WTC11 (cell line): ENCODE results near the gene KAZN. TPM values are rescaled to one million over a fixed set of nuclear protein-coding genes. Genes with fewer than 3 reads are reported as not detected.

Experiments used
- ATAC-seq: fragments of 200-7000 bp; cut with Tn5 transposase; 2 replicates; pipeline ENCODE4 v1.10.0; 2021; ENCODE audit warnings: mild to moderate bottlenecking, moderate library complexity
- CTCF ChIA-PET: fragments of 300-600 bp; sonication (Branson Sonifier 250); formaldehyde crosslinking; loops from one replicate; lab custom pipeline; 2021; ENCODE audit warnings: antibody characterized with exemption; lab: Charles Lee
- POLR2A ChIA-PET: fragments of 350-600 bp; sonication (Branson Sonifier 250); formaldehyde crosslinking; loops from one replicate; lab custom pipeline; 2021; ENCODE audit warnings: antibody characterized with exemption; lab: Charles Lee
- DNase-seq: peaks from one replicate; pipeline ENCODE4 v3.0.0; 2021; ENCODE audit warnings: low spot score
- H3K27ac Mint-ChIP-seq: 2 replicates; pipeline ENCODE4 v1.8.0; 2021; ENCODE audit warnings: mixed read lengths
- H3K27me3 Mint-ChIP-seq: 2 replicates; pipeline ENCODE4 v1.8.0; 2021; ENCODE audit warnings: low read depth, mild to moderate bottlenecking, moderate library complexity, mixed read lengths
- H3K36me3 Mint-ChIP-seq: 2 replicates; pipeline ENCODE4 v1.8.0; 2021; ENCODE audit warnings: mixed read lengths
- H3K4me1 Mint-ChIP-seq: 2 replicates; pipeline ENCODE4 v1.8.0; 2022; ENCODE audit warnings: mixed read lengths
- H3K4me3 Mint-ChIP-seq: 2 replicates; pipeline ENCODE4 v1.8.0; 2021; ENCODE audit warnings: mild to moderate bottlenecking, moderate library complexity, mixed read lengths
- H3K9me3 Mint-ChIP-seq: 2 replicates; pipeline ENCODE4 v1.8.0; 2021; ENCODE audit warnings: mixed read lengths
- AR ChIP-seq: fragments of 250-450 bp; sonication (Bioruptor Pico); IDR thresholded peaks from 2 replicates; pipeline ENCODE4 v1.9.0; 2021; ENCODE audit warnings: mild to moderate bottlenecking
- ATF1 ChIP-seq: sonication (generic); formaldehyde crosslinking; IDR thresholded peaks from 2 replicates; pipeline ENCODE4 v1.8.1; 2023; ENCODE audit warnings: mild to moderate bottlenecking, moderate library complexity, missing genetic modification reagents
- ATF3 ChIP-seq: sonication (generic); formaldehyde crosslinking; conservative IDR thresholded peaks from 2 replicates; pipeline ENCODE4 v1.8.1; 2022; ENCODE audit warnings: mild to moderate bottlenecking, missing genetic modification reagents
- E2F1 ChIP-seq: sonication (generic); formaldehyde crosslinking; IDR thresholded peaks from 2 replicates; pipeline ENCODE4 v1.8.0; 2022; ENCODE audit warnings: mild to moderate bottlenecking, missing genetic modification reagents
- E2F5 ChIP-seq: sonication (generic); formaldehyde crosslinking; IDR thresholded peaks from 2 replicates; pipeline ENCODE4 v1.8.1; 2022; ENCODE audit warnings: mild to moderate bottlenecking, moderate library complexity, missing genetic modification reagents
- ELF4 ChIP-seq: sonication (generic); formaldehyde crosslinking; IDR thresholded peaks from 2 replicates; pipeline ENCODE4 v1.8.1; 2022; ENCODE audit warnings: low read depth, mild to moderate bottlenecking, moderate library complexity, missing genetic modification reagents
- ESRRA ChIP-seq: sonication (generic); formaldehyde crosslinking; IDR thresholded peaks from 2 replicates; pipeline ENCODE4 v1.8.1; 2022; ENCODE audit warnings: mild to moderate bottlenecking, missing genetic modification reagents, borderline replicate concordance
- FOXP1 ChIP-seq: sonication (generic); formaldehyde crosslinking; IDR thresholded peaks from 2 replicates; pipeline ENCODE4 v1.8.0; 2022; ENCODE audit warnings: missing genetic modification reagents, mild to moderate bottlenecking, moderate library complexity, borderline replicate concordance
- HMGXB4 ChIP-seq: sonication (generic); formaldehyde crosslinking; IDR thresholded peaks from 2 replicates; pipeline ENCODE4 v1.8.1; 2023; ENCODE audit warnings: mild to moderate bottlenecking, moderate library complexity, missing genetic modification reagents
- NFATC4 ChIP-seq: fragments of 250-450 bp; sonication (Bioruptor Pico); IDR thresholded peaks from 2 replicates; pipeline ENCODE4 v1.9.0; 2021; ENCODE audit warnings: mild to moderate bottlenecking
- NFE2L1 ChIP-seq: sonication (generic); formaldehyde crosslinking; IDR thresholded peaks from 2 replicates; pipeline ENCODE4 v1.8.1; 2023; ENCODE audit warnings: missing genetic modification reagents
- NR2C2 ChIP-seq: sonication (generic); formaldehyde crosslinking; IDR thresholded peaks from 2 replicates; pipeline ENCODE4 v1.8.0; 2022; ENCODE audit warnings: mild to moderate bottlenecking, missing genetic modification reagents
- PRDM15 ChIP-seq: sonication (generic); formaldehyde crosslinking; IDR thresholded peaks from 2 replicates; pipeline ENCODE4 v1.8.0; 2022; ENCODE audit warnings: missing genetic modification reagents
- PREB ChIP-seq: sonication (generic); formaldehyde crosslinking; IDR thresholded peaks from 2 replicates; pipeline ENCODE4 v1.8.1; 2022; ENCODE audit warnings: mild to moderate bottlenecking, missing genetic modification reagents, moderate library complexity, borderline replicate concordance
- SOX15 ChIP-seq: fragments of 250-450 bp; sonication (Bioruptor Pico); IDR thresholded peaks from 2 replicates; pipeline ENCODE4 v1.9.0; 2021; ENCODE audit warnings: mild to moderate bottlenecking
- SP1 ChIP-seq: sonication (generic); formaldehyde crosslinking; conservative IDR thresholded peaks from 2 replicates; pipeline ENCODE4 v1.8.1; 2022; ENCODE audit warnings: missing genetic modification reagents
- TEAD4 ChIP-seq: sonication (generic); formaldehyde crosslinking; IDR thresholded peaks from 2 replicates; pipeline ENCODE4 v1.8.0; 2022; ENCODE audit warnings: mild to moderate bottlenecking, missing genetic modification reagents
- TP53 ChIP-seq: sonication (generic); formaldehyde crosslinking; IDR thresholded peaks from 2 replicates; pipeline ENCODE4 v1.8.1; 2023; ENCODE audit warnings: mild to moderate bottlenecking, missing genetic modification reagents
- USF1 ChIP-seq: sonication (generic); formaldehyde crosslinking; IDR thresholded peaks from 2 replicates; pipeline ENCODE4 v1.8.0; 2022; ENCODE audit warnings: mild to moderate bottlenecking, missing genetic modification reagents
- ZBTB21 ChIP-seq: sonication (generic); formaldehyde crosslinking; IDR thresholded peaks from 2 replicates; pipeline ENCODE4 v1.8.1; 2023; ENCODE audit warnings: mild to moderate bottlenecking, missing genetic modification reagents, borderline replicate concordance
- ZNF396 ChIP-seq: fragments of 250-450 bp; sonication (Bioruptor Pico); IDR thresholded peaks from 2 replicates; pipeline ENCODE4 v1.8.0; 2021; ENCODE audit warnings: mild to moderate bottlenecking, moderate library complexity, borderline replicate concordance
- total RNA-seq: library from RNA; stranded (reverse); gene quantifications from 3 replicates; pipeline ENCODE4 v1.2.3, GENCODE V29; 2021

KAZN gene
- total RNA-seq, 1 experiment from 2014 or later, result 19.9 TPM

GRCh38 chr1:14551386-14551785 lies 47.1 kb upstream of the KAZN start (continued):
- TF ChIP-seq HMGXB4 (CRISPR knock-in tag), result no peak

- Mint-ChIP-seq H3K4me3 (no peak overlapping the region), H3K9me3 (peaks cover 6% of the 10 kb centered on the region; the same call in 1 of the 2 replicates), H3K27ac (no peak overlapping the region), H3K4me1 (peaks cover 23% of the 10 kb centered on the region), H3K27me3 (peaks cover 17% of the 10 kb centered on the region), H3K36me3 (no peaks in the 10 kb centered on the region)
- TF ChIP-seq TEAD4 (CRISPR knock-in tag), result no peak
- no peak for TF ChIP-seq SOX15
- no peak for TF ChIP-seq NFE2L1 (CRISPR knock-in tag)
- no peak for TF ChIP-seq ATF1 (CRISPR knock-in tag)
- TF ChIP-seq SP1 (CRISPR knock-in tag), result no peak
- TF ChIP-seq PRDM15 (CRISPR knock-in tag), result no peak
- no peak for TF ChIP-seq TP53
- TF ChIP-seq NFATC4, result no peak
- no peak for TF ChIP-seq USF1 (CRISPR knock-in tag)
- no peak for TF ChIP-seq AR
- DNase-seq (no peak), ATAC-seq (no peak)
- CTCF ChIA-PET, result no interaction called here
- POLR2A ChIA-PET, result no interaction called here
Observed at GRCh38 chr1:14552246-14552965, 46.1 kb upstream of the KAZN start.

- H3K27me3 Mint-ChIP-seq, result peaks cover 20% of the 10 kb centered on the region
- DNase-seq, result no peak
- H3K4me1 Mint-ChIP-seq, result peaks cover 23% of the 10 kb centered on the region
- H3K27ac Mint-ChIP-seq, result no peak overlapping the region
- ATAC-seq, result no peak
- H3K9me3 Mint-ChIP-seq, result peaks cover 6% of the 10 kb centered on the region; the same call in 1 of the 2 replicates
- H3K36me3 Mint-ChIP-seq, result no peaks in the 10 kb centered on the region
- POLR2A ChIA-PET, result no interaction called here
- H3K4me3 Mint-ChIP-seq, result no peak overlapping the region
- CTCF ChIA-PET, result interaction anchor here (0.8 kb wide), 1 partner anchor 12 kb away, joined by 3 read pairs; no protein-coding TSS in a partner anchor
- TF ChIP-seq NFE2L1 (CRISPR knock-in tag), result no peak
- TF ChIP-seq ZBTB21 (CRISPR knock-in tag), result no peak
- TF ChIP-seq ATF3 (CRISPR knock-in tag), result no peak
- no peak for TF ChIP-seq FOXP1 (CRISPR knock-in tag)
- no peak for TF ChIP-seq PREB (CRISPR knock-in tag)
- no peak for TF ChIP-seq E2F1 (CRISPR knock-in tag)
- TF ChIP-seq E2F5 (CRISPR knock-in tag), result no peak
- TF ChIP-seq ESRRA (CRISPR knock-in tag), result no peak
- no peak for TF ChIP-seq NR2C2 (CRISPR knock-in tag)
- TF ChIP-seq ZNF396, result no peak
- no peak for TF ChIP-seq ELF4 (CRISPR knock-in tag)
Observed at GRCh38 chr1:14553711-14554110, 44.8 kb upstream of the KAZN start.
